K562 (cell line): Measurements from ENCODE around the gene CRB2. TPM values are rescaled to one million over a fixed set of nuclear protein-coding genes. Genes with fewer than 3 reads are reported as not detected.
A peak's percentile ranks its signal among the peaks of the same experiment; 100 is the strongest.

Experiments
- BDP1 ChIP-seq: IDR thresholded peaks from 3 replicates; pipeline ENCODE4 v1.6.1; 2011; ENCODE audit not compliant: insufficient read length, insufficient read depth
- COPS2 ChIP-seq: fragments of 450-650 bp; conservative IDR thresholded peaks from 2 replicates; pipeline ENCODE4 v1.6.1; 2016; ENCODE audit warnings: mild to moderate bottlenecking, moderate library complexity
- DPF2 ChIP-seq: fragments of 450-650 bp; IDR thresholded peaks from 2 replicates; pipeline ENCODE4 v1.6.1; 2016
- FOXA3 ChIP-seq, 2 experiments: fragments of 450-650 bp in 1 of 2; sonication (generic) in 1 of 2; formaldehyde crosslinking; IDR thresholded peaks in 1 of 2; conservative IDR thresholded peaks in 1 of 2; 2 replicates each; pipeline versions ENCODE4 v1.4.0 to v1.8.0; 2020 to 2022; ENCODE audit warnings: mild to moderate bottlenecking in 2 of 2, missing genetic modification reagents in 1 of 2
- NR2C2 ChIP-seq, 2 experiments: fragments of 200-800 bp in 1 of 2; sonication (Bioruptor generic) in 1 of 2; sonication (generic) in 1 of 2; formaldehyde crosslinking in 1 of 2; IDR thresholded peaks; 2 replicates each; pipeline versions ENCODE4 v1.6.1 to v1.8.0; 2016 to 2022; ENCODE audit warnings: mild to moderate bottlenecking in 1 of 2, missing compliant biosample characterization in 1 of 2, missing genetic modification characterization in 1 of 2, missing genetic modification reagents in 1 of 2
- PTRF ChIP-seq: fragments of 450-650 bp; IDR thresholded peaks from 2 replicates; pipeline ENCODE4 v1.6.1; 2016; ENCODE audit warnings: mild to moderate bottlenecking, missing genetic modification characterization, missing compliant biosample characterization
- RBBP5 ChIP-seq: fragments of 200-600 bp; sonication (generic); IDR thresholded peaks from 2 replicates; pipeline ENCODE4 v1.6.1; 2012; ENCODE audit warnings: borderline replicate concordance, mild to moderate bottlenecking, low read length, control low read depth, inconsistent platforms; ENCODE audit not compliant: insufficient read depth, poor library complexity, severe bottlenecking
- XRCC4 ChIP-seq: IDR thresholded peaks from one replicate; pipeline ENCODE4 v1.6.1; 2011; ENCODE audit not compliant: insufficient read depth, insufficient read length; ENCODE audit errors: extremely low read depth
- ZNF253 ChIP-seq: fragments of 250-450 bp; sonication (Bioruptor Pico); conservative IDR thresholded peaks from 2 replicates; pipeline ENCODE4 v1.6.1; 2021; ENCODE audit warnings: mild to moderate bottlenecking
- ZNF408 ChIP-seq: fragments of 250-450 bp; sonication (Bioruptor Pico); IDR thresholded peaks from 2 replicates; pipeline ENCODE4 v1.4.0; 2020; ENCODE audit warnings: low read depth, mild to moderate bottlenecking, moderate library complexity
- polyA plus RNA-seq, 8 experiments: library from polyadenylated mRNA; depleted of rRNA in 4 of 8; stranded (reverse) in 5 of 8; unstranded in 3 of 8; fragments of >200 nt; fragmentation: Nextera tagmentation in 2 of 8; fragmentation: Illumina TruSeq in 1 of 8; extraction: Ambion mirVana in 2 of 8; extraction: Trizol in 1 of 8; gene quantifications; 2 replicates each; pipeline versions ENCODE4 v1.2.1 to v1.2.3, GENCODE V29; 2011 to 2014; ENCODE audit warnings: inconsistent platforms in 1 of 8, missing spikeins in 1 of 8
- total RNA-seq, 7 experiments: library from RNA; depleted of rRNA in 6 of 7; stranded (reverse); fragments of >200 nt in 6 of 7; fragmentation: Illumina TruSeq in 2 of 7; extraction: Trizol in 2 of 7; gene quantifications; 2 replicates each; pipeline versions ENCODE4 v1.2.1 to v1.2.3, GENCODE V29; 2011 to 2021; ENCODE audit warnings: low replicate concordance in 1 of 7
- TF ChIP-seq, protein P1 (sequence below): fragments of 250-450 bp; sonication (Bioruptor Pico); IDR thresholded peaks from 2 replicates; pipeline ENCODE4 v1.5.0; 2021; ENCODE audit warnings: mild to moderate bottlenecking, borderline replicate concordance
- TF ChIP-seq, protein P2 (sequence below), 2 experiments: fragments of 450-650 bp; IDR thresholded peaks; 2 replicates each; pipeline ENCODE4 v1.6.1; 2018; ENCODE audit warnings: mild to moderate bottlenecking in 2 of 2, low read depth in 1 of 2; ENCODE audit not compliant: partially characterized antibody in 2 of 2
- TF ChIP-seq, protein P3 (sequence below): fragments of 450-650 bp; formaldehyde crosslinking; IDR thresholded peaks from 2 replicates; pipeline ENCODE4 v1.4.0; 2020; ENCODE audit warnings: mild to moderate bottlenecking, moderate library complexity
- TF ChIP-seq, protein P4 (sequence below): fragments of 250-450 bp; sonication (Bioruptor Pico); IDR thresholded peaks from 2 replicates; pipeline ENCODE4 v1.8.0; 2022; ENCODE audit warnings: inconsistent platforms

CRB2 gene
- total and polyA plus RNA-seq, 9 of the 15 experiments (the other 6 are each of a cell fraction or from before 2014, with no cell fraction given): 0.13 to 1.2 (median 0.25) TPM; not detected in 2

DNA sequence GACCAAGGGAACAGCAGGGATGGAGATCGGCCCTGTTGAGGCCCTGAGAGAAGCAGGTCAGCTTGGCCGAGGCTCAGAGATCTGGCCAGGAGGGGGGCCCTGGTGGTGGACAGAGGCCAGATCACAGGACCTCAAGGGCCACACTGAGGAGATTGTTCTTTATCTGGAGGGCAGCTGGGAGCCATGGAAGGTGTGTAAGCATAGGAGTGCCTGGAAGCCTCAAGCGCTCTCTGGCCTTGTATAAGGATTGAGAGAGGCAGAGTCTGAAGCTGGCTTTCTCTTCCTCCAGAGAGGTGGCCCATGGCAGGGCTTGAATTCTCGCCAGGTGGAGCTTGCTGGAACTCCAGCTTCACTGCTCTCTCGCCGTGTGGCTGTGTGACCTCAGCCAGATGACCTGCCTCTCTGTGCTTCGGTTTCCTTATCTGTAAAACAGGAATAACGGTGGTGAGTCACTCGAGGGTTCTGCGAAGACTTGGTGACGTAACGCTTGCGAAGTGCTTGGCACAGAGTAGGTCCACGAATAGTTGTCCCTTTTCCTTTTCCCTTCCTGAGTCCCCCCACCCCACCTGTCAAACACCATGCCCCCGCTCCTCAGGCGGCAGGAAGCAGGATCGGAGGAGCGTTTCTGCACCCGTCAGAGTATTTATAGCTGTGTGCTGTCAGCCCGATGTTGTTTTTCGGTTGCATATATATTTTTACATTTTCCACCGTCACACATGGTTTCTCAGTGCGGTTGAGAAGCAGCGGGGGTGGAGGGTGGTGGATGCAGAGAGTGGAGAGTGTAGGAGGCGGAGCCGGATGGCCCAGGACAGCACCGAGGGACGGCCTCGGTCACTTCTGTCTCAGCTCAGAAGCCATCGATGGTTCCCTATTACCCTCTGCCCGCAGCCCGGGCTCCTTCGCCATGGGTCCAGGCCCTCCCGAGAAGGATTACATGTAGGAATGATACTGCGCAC lies 17.0 kb upstream of the CRB2 start (continued):
- TF ChIP-seq, protein P1, sequence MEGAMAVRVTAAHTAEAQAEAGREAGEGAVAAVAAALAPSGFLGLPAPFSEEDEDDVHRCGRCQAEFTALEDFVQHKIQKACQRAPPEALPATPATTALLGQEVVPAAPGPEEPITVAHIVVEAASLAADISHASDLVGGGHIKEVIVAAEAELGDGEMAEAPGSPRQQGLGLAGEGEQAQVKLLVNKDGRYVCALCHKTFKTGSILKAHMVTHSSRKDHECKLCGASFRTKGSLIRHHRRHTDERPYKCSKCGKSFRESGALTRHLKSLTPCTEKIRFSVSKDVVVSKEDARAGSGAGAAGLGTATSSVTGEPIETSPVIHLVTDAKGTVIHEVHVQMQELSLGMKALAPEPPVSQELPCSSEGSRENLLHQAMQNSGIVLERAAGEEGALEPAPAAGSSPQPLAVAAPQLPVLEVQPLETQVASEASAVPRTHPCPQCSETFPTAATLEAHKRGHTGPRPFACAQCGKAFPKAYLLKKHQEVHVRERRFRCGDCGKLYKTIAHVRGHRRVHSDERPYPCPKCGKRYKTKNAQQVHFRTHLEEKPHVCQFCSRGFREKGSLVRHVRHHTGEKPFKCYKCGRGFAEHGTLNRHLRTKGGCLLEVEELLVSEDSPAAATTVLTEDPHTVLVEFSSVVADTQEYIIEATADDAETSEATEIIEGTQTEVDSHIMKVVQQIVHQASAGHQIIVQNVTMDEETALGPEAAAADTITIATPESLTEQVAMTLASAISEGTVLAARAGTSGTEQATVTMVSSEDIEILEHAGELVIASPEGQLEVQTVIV (CRISPR knock-in tag): no peak
- TF ChIP-seq PTRF (tag) (no peak), NR2C2 (CRISPR knock-in tag; IDR thresholded peaks at IDR 0.05) (no peak), NR2C2 (tag; IDR thresholded peaks at IDR 0.05) (peak; percentile 4; the same call in 1 of the 2 replicates), XRCC4 (no peak), ZNF253 (CRISPR knock-in tag) (no peak), ZNF408 (CRISPR knock-in tag) (no peak), DPF2 (peak; percentile 93), RBBP5 (peak; percentile 69), COPS2 (no peak), BDP1 (no peak), FOXA3 (CRISPR knock-in tag; conservative IDR thresholded peaks at IDR 0.05 in 1 of 2, IDR thresholded peaks at IDR 0.05 in 1 of 2) (no peak)
- TF ChIP-seq, protein P2, sequence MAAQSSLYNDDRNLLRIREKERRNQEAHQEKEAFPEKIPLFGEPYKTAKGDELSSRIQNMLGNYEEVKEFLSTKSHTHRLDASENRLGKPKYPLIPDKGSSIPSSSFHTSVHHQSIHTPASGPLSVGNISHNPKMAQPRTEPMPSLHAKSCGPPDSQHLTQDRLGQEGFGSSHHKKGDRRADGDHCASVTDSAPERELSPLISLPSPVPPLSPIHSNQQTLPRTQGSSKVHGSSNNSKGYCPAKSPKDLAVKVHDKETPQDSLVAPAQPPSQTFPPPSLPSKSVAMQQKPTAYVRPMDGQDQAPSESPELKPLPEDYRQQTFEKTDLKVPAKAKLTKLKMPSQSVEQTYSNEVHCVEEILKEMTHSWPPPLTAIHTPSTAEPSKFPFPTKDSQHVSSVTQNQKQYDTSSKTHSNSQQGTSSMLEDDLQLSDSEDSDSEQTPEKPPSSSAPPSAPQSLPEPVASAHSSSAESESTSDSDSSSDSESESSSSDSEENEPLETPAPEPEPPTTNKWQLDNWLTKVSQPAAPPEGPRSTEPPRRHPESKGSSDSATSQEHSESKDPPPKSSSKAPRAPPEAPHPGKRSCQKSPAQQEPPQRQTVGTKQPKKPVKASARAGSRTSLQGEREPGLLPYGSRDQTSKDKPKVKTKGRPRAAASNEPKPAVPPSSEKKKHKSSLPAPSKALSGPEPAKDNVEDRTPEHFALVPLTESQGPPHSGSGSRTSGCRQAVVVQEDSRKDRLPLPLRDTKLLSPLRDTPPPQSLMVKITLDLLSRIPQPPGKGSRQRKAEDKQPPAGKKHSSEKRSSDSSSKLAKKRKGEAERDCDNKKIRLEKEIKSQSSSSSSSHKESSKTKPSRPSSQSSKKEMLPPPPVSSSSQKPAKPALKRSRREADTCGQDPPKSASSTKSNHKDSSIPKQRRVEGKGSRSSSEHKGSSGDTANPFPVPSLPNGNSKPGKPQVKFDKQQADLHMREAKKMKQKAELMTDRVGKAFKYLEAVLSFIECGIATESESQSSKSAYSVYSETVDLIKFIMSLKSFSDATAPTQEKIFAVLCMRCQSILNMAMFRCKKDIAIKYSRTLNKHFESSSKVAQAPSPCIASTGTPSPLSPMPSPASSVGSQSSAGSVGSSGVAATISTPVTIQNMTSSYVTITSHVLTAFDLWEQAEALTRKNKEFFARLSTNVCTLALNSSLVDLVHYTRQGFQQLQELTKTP (IDR thresholded peaks at IDR 0.05; ENCODE audit: low read depth in 1 of 2, partially characterized antibody in 2 of 2): peak in 1 of 2 experiments; percentile 47
- TF ChIP-seq, protein P3, sequence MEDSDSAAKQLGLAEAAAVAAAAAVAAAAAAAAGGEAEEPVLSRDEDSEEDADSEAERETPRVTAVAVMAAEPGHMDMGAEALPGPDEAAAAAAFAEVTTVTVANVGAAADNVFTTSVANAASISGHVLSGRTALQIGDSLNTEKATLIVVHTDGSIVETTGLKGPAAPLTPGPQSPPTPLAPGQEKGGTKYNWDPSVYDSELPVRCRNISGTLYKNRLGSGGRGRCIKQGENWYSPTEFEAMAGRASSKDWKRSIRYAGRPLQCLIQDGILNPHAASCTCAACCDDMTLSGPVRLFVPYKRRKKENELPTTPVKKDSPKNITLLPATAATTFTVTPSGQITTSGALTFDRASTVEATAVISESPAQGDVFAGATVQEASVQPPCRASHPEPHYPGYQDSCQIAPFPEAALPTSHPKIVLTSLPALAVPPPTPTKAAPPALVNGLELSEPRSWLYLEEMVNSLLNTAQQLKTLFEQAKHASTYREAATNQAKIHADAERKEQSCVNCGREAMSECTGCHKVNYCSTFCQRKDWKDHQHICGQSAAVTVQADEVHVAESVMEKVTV (CRISPR knock-in tag): no peak
- TF ChIP-seq, protein P4, sequence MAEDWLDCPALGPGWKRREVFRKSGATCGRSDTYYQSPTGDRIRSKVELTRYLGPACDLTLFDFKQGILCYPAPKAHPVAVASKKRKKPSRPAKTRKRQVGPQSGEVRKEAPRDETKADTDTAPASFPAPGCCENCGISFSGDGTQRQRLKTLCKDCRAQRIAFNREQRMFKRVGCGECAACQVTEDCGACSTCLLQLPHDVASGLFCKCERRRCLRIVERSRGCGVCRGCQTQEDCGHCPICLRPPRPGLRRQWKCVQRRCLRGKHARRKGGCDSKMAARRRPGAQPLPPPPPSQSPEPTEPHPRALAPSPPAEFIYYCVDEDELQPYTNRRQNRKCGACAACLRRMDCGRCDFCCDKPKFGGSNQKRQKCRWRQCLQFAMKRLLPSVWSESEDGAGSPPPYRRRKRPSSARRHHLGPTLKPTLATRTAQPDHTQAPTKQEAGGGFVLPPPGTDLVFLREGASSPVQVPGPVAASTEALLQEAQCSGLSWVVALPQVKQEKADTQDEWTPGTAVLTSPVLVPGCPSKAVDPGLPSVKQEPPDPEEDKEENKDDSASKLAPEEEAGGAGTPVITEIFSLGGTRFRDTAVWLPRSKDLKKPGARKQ (CRISPR knock-in tag): no peak
